Keratinocyte (primary cell): ENCODE measurements around the gene ME1. TPM values are rescaled to one million over a fixed set of nuclear protein-coding genes. Genes with fewer than 3 reads are reported as not detected.

Experiments
- DNase-seq: peaks from one replicate; pipeline ENCODE4 v3.0.0-alpha.2; 2011; ENCODE audit warnings: low read depth, missing footprints, low spot score
- FAIRE-seq: peaks from 2 replicates; lab custom pipeline; 2011; peaks lifted over from hg19 to GRCh38; lab: Jason Lieb, UNC
- H2AFZ ChIP-seq: 2 replicates; pipeline ENCODE4 v1.6.0; 2012; ENCODE audit warnings: low read length, control low read depth, inconsistent platforms; ENCODE audit not compliant: control insufficient read depth
- H3K27ac ChIP-seq: 2 replicates; pipeline ENCODE4 v1.5.1; 2011; ENCODE audit warnings: low read length; ENCODE audit not compliant: control insufficient read depth, insufficient read depth
- H3K27me3 ChIP-seq: 3 replicates; pipeline ENCODE4 v1.6.0; 2011; ENCODE audit warnings: low read length; ENCODE audit not compliant: control insufficient read depth, insufficient read depth; ENCODE audit errors: extremely low read depth
- H3K36me3 ChIP-seq, 2 experiments: 2 replicates in 1 of 2; 3 replicates in 1 of 2; pipeline ENCODE4 v1.5.1; 2011; ENCODE audit warnings: low read length in 2 of 2, mild to moderate bottlenecking in 1 of 2; ENCODE audit not compliant: control insufficient read depth in 2 of 2, insufficient read depth in 2 of 2; ENCODE audit errors: extremely low read depth in 1 of 2
- H3K4me1 ChIP-seq: 3 replicates; pipeline ENCODE4 v1.5.1; 2011; ENCODE audit warnings: low read length; ENCODE audit not compliant: control insufficient read depth, insufficient read depth; ENCODE audit errors: extremely low read depth
- H3K4me2 ChIP-seq: 3 replicates; pipeline ENCODE4 v1.6.0; 2011; ENCODE audit warnings: low read depth, low read length; ENCODE audit not compliant: control insufficient read depth, insufficient read depth; ENCODE audit errors: extremely low read depth
- H3K4me3 ChIP-seq, 3 experiments: fragments of 200-600 bp in 1 of 3; sonication (generic) in 1 of 3; 2 replicates in 2 of 3; 3 replicates in 1 of 3; pipeline ENCODE4 v1.5.1; 2011 to 2016; ENCODE audit warnings: low read length in 3 of 3, mild to moderate bottlenecking in 3 of 3, control low read depth in 2 of 3, inconsistent platforms in 1 of 3, low read depth in 1 of 3, mixed read lengths in 1 of 3, mixed run types in 1 of 3, moderate library complexity in 1 of 3; ENCODE audit not compliant: control insufficient read depth in 2 of 3, insufficient read depth in 2 of 3; ENCODE audit errors: extremely low read depth in 1 of 3
- H3K79me2 ChIP-seq: 2 replicates; pipeline ENCODE4 v1.6.0; 2012; ENCODE audit warnings: low read length; ENCODE audit not compliant: control insufficient read depth, insufficient read depth
- H3K9ac ChIP-seq: 3 replicates; pipeline ENCODE4 v1.6.0; 2011; ENCODE audit warnings: low read length; ENCODE audit not compliant: control insufficient read depth, insufficient read depth; ENCODE audit errors: extremely low read depth
- H3K9me1 ChIP-seq: 3 replicates; pipeline ENCODE4 v1.6.0; 2011; ENCODE audit warnings: low read length; ENCODE audit not compliant: control insufficient read depth, insufficient read depth; ENCODE audit errors: extremely low read depth
- H3K9me3 ChIP-seq: 2 replicates; pipeline ENCODE4 v1.5.1; 2012; ENCODE audit warnings: low read depth, low read length; ENCODE audit not compliant: control insufficient read depth
- H4K20me1 ChIP-seq: 3 replicates; pipeline ENCODE4 v1.6.0; 2011; ENCODE audit warnings: low read length; ENCODE audit not compliant: control insufficient read depth, insufficient read depth; ENCODE audit errors: extremely low read depth
- CTCF ChIP-seq, 3 experiments: IDR thresholded peaks in 1 of 3; conservative IDR thresholded peaks in 1 of 3; optimal IDR thresholded peaks in 1 of 3; 2 replicates in 2 of 3; 3 replicates in 1 of 3; pipeline versions ENCODE3 to v1.5.1; 2011; ENCODE audit warnings: low read length in 3 of 3, mild to moderate bottlenecking in 3 of 3, moderate library complexity in 2 of 3, control low read depth in 1 of 3, inconsistent platforms in 1 of 3; ENCODE audit not compliant: insufficient read depth in 2 of 3; ENCODE audit errors: extremely low read depth in 1 of 3
- EZH2 ChIP-seq: IDR thresholded peaks from one replicate; pipeline ENCODE4 v1.6.1; 2012; ENCODE audit warnings: inconsistent platforms, mild to moderate bottlenecking, low read length, moderate library complexity
- dilution Hi-C: fragments of 300-500 bp; cut with MboI; formaldehyde crosslinking; loops from one replicate; pipeline ENCODE4 v1.7.0; 2020; ENCODE audit warnings: low sequenced_read_pairs; ENCODE audit not compliant: extremely low pct_ligation_motif_present
- polyA plus RNA-seq, 5 experiments: library from polyadenylated mRNA; depleted of rRNA in 3 of 5; stranded (reverse) in 3 of 5; stranded (forward) in 1 of 5; unstranded in 1 of 5; fragments of >200 nt; gene quantifications; 1 replicate in 1 of 5; 2 replicates in 3 of 5; 3 replicates in 1 of 5; pipeline versions ENCODE4 v1.2.1 to v1.2.3, GENCODE V29; 2011 to 2012; ENCODE audit warnings: missing spikeins in 2 of 5, low read depth in 1 of 5, low replicate concordance in 1 of 5

ME1 gene
- polyA plus RNA-seq, 1 donor (not counting 4 experiments of a cell fraction or from before 2014, with no cell fraction given): 27.7 TPM

GRCh38 chr6:83285917-83286316 lies 144.9 kb downstream of the ME1 start:
- H3K4me1 ChIP-seq: no peaks in the 10 kb centered on the region
- FAIRE-seq: no peak
- dilution Hi-C loops: no loop called here

GRCh38 chr6:83273596-83273995 lies 157.3 kb downstream of the ME1 start:
- Histone ChIP-seq H3K27me3 (no peaks in the 10 kb centered on the region), H3K9me1 (no peaks in the 10 kb centered on the region), H3K4me1 (peaks cover 5% of the 10 kb centered on the region), H3K79me2 (no peaks in the 10 kb centered on the region), H4K20me1 (peaks cover 4% of the 10 kb centered on the region), H3K9ac (no peak overlapping the region), H3K9me3 (no peaks in the 10 kb centered on the region), H2AFZ (no peak overlapping the region), H3K4me3 (no peak overlapping the region), H3K27ac (no peak overlapping the region), H3K36me3 (no peaks in the 10 kb centered on the region), H3K4me2 (no peak overlapping the region)
- TF ChIP-seq CTCF (optimal IDR thresholded peaks at IDR 0.05 in 1 of 3, IDR thresholded peaks at IDR 0.05 in 1 of 3, conservative IDR thresholded peaks at IDR 0.05 in 1 of 3; ENCODE audit: extremely low read depth in 1 of 3, insufficient read depth in 2 of 3, low read length in 3 of 3) (no peak), EZH2 (no peak)
- FAIRE-seq (no peak), DNase-seq (no peak)
- dilution Hi-C loops: no loop called here

More at GRCh38 chr6:83285917-83286316, 144.9 kb downstream of the ME1 start:
- H3K36me3 ChIP-seq: no peaks in the 10 kb centered on the region
- TF ChIP-seq CTCF (optimal IDR thresholded peaks at IDR 0.05 in 1 of 3, IDR thresholded peaks at IDR 0.05 in 1 of 3, conservative IDR thresholded peaks at IDR 0.05 in 1 of 3; ENCODE audit: extremely low read depth in 1 of 3, insufficient read depth in 2 of 3, low read length in 3 of 3): no peak
- no peak for TF ChIP-seq EZH2
- no peak overlapping the region for H2AFZ ChIP-seq
- no peak overlapping the region for H3K27ac ChIP-seq
- H3K9me1 ChIP-seq: no peaks in the 10 kb centered on the region
- no peaks in the 10 kb centered on the region for H4K20me1 ChIP-seq
- H3K9me3 ChIP-seq: no peaks in the 10 kb centered on the region
- H3K9ac ChIP-seq: no peak overlapping the region
- H3K4me2 ChIP-seq: no peak overlapping the region
- no peaks in the 10 kb centered on the region for H3K79me2 ChIP-seq
- no peak for DNase-seq
- no peak overlapping the region for H3K4me3 ChIP-seq
- no peaks in the 10 kb centered on the region for H3K27me3 ChIP-seq
